Endothelial cell of umbilical vein (primary cell): ENCODE data around the gene ANKLE2.
A peak's percentile ranks its signal among the peaks of the same experiment; 100 is the strongest.

Experiments
- POLR2A ChIP-seq: IDR thresholded peaks from 2 replicates; pipeline ENCODE4 v1.6.1; 2012; ENCODE audit warnings: low read depth, mild to moderate bottlenecking, control low read depth, low read length
- TF ChIP-seq, protein P1 (sequence below), 2 donors: IDR thresholded peaks; 1 replicate in 1 of 2; 2 replicates in 1 of 2; pipeline ENCODE4 v1.5.1; 2011; ENCODE audit warnings: low read length in 2 of 2, mild to moderate bottlenecking in 2 of 2, moderate library complexity in 2 of 2, control low read depth in 1 of 2, inconsistent platforms in 1 of 2, low read depth in 1 of 2; ENCODE audit not compliant: insufficient read depth in 1 of 2; ENCODE audit errors: extremely low read depth in 1 of 2

DNA sequence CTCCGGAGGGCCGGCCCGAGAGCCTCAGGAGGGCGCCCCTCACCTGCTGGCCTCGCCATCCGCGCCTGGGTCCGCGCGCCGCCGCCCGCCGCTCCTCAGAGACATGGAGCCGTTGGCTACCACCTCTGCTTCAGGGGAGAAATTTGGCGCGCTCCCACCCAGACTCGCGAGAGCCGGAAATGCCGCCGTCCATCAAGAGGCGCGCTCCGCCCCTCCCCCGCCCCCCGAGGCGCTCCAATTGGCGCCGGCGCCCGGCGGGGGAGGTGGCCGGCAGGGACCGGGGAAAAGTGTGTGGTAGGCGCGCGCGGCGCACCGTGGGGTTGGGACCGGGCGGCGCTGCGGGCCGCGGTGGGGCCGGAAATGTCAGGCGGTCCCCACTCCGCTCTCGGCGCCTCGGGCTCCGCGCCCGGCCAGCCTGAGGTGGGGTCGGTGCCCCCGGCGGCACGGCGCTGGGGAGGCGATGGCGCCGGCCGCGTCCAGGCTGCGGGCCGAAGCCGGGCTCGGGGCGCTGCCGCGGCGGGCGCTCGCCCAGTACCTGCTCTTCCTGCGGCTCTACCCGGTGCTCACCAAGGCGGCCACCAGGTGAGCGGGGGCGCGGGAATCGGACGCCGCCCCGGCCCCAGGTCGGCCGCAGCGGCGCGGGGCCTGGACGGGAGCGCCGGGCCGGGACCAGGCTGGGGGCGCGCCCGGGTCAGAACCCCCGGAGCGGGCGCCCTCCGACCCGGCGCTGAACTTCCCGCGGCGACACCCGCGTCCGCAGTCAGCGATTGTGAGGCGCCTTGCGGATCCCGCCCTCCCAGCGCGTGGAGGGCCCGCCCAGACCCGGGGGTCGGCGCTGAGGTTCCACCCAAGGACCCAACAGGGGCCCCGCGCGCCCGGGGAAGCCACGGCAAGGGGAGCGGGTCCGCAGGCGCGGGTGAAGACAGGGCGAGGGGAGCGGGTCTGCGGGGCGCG lies 74.1 kb downstream of the ANKLE2 start, which contains the start of the genes POLE and PXMP2:
- peak; percentile 70 for TF ChIP-seq POLR2A
- TF ChIP-seq, protein P1, sequence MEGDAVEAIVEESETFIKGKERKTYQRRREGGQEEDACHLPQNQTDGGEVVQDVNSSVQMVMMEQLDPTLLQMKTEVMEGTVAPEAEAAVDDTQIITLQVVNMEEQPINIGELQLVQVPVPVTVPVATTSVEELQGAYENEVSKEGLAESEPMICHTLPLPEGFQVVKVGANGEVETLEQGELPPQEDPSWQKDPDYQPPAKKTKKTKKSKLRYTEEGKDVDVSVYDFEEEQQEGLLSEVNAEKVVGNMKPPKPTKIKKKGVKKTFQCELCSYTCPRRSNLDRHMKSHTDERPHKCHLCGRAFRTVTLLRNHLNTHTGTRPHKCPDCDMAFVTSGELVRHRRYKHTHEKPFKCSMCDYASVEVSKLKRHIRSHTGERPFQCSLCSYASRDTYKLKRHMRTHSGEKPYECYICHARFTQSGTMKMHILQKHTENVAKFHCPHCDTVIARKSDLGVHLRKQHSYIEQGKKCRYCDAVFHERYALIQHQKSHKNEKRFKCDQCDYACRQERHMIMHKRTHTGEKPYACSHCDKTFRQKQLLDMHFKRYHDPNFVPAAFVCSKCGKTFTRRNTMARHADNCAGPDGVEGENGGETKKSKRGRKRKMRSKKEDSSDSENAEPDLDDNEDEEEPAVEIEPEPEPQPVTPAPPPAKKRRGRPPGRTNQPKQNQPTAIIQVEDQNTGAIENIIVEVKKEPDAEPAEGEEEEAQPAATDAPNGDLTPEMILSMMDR (IDR thresholded peaks at IDR 0.05; ENCODE audit: extremely low read depth in 1 of 2, insufficient read depth in 1 of 2, low read depth in 1 of 2, low read length in 2 of 2) = no peak
